HepG2 (cell line): ENCODE measurements around the gene RABGAP1L. TPM values are rescaled to one million over a fixed set of nuclear protein-coding genes. Genes with fewer than 3 reads are reported as not detected.

ENCODE experiments used
- ATAC-seq: fragments of 200-7000 bp; cut with Tn5 transposase; 3 replicates; pipeline ENCODE4 v1.9.1; 2020; ENCODE audit warnings: mild to moderate bottlenecking, moderate library complexity
- BruUV-seq: library from RNA; stranded (reverse); fragments of 400-500 nt; replicated peaks from 2 replicates; lab custom pipeline; 2021; lab: Mats Ljungman, UMichigan
- CTCF ChIA-PET: fragments of 300-600 bp; formaldehyde crosslinking; extraction: SDS; loops from one replicate; lab custom pipeline; 2021; ENCODE audit warnings: low total read pairs, inconsistent platforms, low intra/inter-chr PET ratio; lab: Yijun Ruan, JAX
- POLR2A ChIA-PET: fragments of 350-600 bp; sonication (Branson Sonifier 250); formaldehyde crosslinking; loops from one replicate; lab custom pipeline; 2020; ENCODE audit warnings: antibody characterized with exemption, inconsistent platforms; lab: Yijun Ruan, JAX
- DNase-seq: peaks from one replicate; pipeline ENCODE4 v3.0.0-alpha.2; 2015; ENCODE audit warnings: low spot score
- FAIRE-seq: peaks from 3 replicates; lab custom pipeline; 2011; peaks lifted over from hg19 to GRCh38; lab: Jason Lieb, UNC
- H2AFZ ChIP-seq: one replicate; pipeline ENCODE4 v1.6.1; 2011; ENCODE audit warnings: low read length, inconsistent platforms
- H3K27ac ChIP-seq: fragments of 300-600 bp; 3 replicates; pipeline ENCODE4 v1.8.0; 2011; ENCODE audit warnings: mixed run types, mild to moderate bottlenecking, mixed read lengths, low read length, inconsistent platforms; ENCODE audit not compliant: insufficient read depth; ENCODE audit errors: extremely low read length
- H3K27me3 ChIP-seq, 2 experiments: fragments of 200-600 bp in 1 of 2; 2 replicates in 1 of 2; 3 replicates in 1 of 2; pipeline versions ENCODE4 v1.6.0 to v1.8.0; 2011; ENCODE audit warnings: low read length in 2 of 2, mild to moderate bottlenecking in 2 of 2, moderate library complexity in 2 of 2, inconsistent platforms in 1 of 2; ENCODE audit not compliant: insufficient read depth in 2 of 2, control insufficient read depth in 1 of 2
- H3K36me3 ChIP-seq, 2 experiments: fragments of 200-600 bp in 1 of 2; replicated peaks in 1 of 2; 2 replicates in 1 of 2; 3 replicates in 1 of 2; pipeline versions ENCODE4 v1.5.1 to v1.8.0; 2011; ENCODE audit warnings: low read length in 2 of 2, inconsistent platforms in 1 of 2; ENCODE audit not compliant: insufficient read depth in 2 of 2, control insufficient read depth in 1 of 2
- H3K4me1 ChIP-seq: 2 replicates; pipeline ENCODE4 v1.5.1; 2012; ENCODE audit warnings: low read length, inconsistent platforms; ENCODE audit not compliant: insufficient read depth
- H3K4me2 ChIP-seq: 2 replicates; pipeline ENCODE4 v1.6.0; 2011; ENCODE audit warnings: low read depth, low read length, inconsistent platforms
- H3K4me3 ChIP-seq, 3 experiments: fragments of 200-600 bp in 1 of 3; sonication (generic), shearing (Covaris generic) in 1 of 3; replicated peaks in 1 of 3; 2 replicates each; pipeline ENCODE4 v1.5.1; 2011 to 2016; ENCODE audit warnings: low read length in 3 of 3, inconsistent platforms in 2 of 3, low read depth in 2 of 3, mild to moderate bottlenecking in 2 of 3, control low read depth in 1 of 3, mixed read lengths in 1 of 3; ENCODE audit not compliant: insufficient read depth in 1 of 3
- H3K79me2 ChIP-seq: one replicate; pipeline ENCODE4 v1.6.1; 2011; ENCODE audit warnings: low read length, inconsistent platforms; ENCODE audit not compliant: insufficient read depth
- H3K9ac ChIP-seq: 2 replicates; pipeline ENCODE4 v1.6.0; 2011; ENCODE audit warnings: mild to moderate bottlenecking, low read depth, low read length, inconsistent platforms; ENCODE audit not compliant: insufficient read depth
- H3K9me3 ChIP-seq: 2 replicates; pipeline ENCODE4 v1.5.1; 2012; ENCODE audit warnings: mild to moderate bottlenecking, low read length
- H4K20me1 ChIP-seq: 2 replicates; pipeline ENCODE4 v1.6.0; 2011; ENCODE audit warnings: inconsistent platforms, mild to moderate bottlenecking, low read length, moderate library complexity; ENCODE audit not compliant: insufficient read depth
- ATRX ChIP-seq: sonication (generic); formaldehyde crosslinking; IDR thresholded peaks from 2 replicates; pipeline ENCODE4 v1.4.0; 2020; ENCODE audit warnings: missing genetic modification reagents, borderline replicate concordance
- IRF9 ChIP-seq: sonication (generic); formaldehyde crosslinking; IDR thresholded peaks from 2 replicates; pipeline ENCODE4 v1.8.0; 2022; ENCODE audit warnings: missing genetic modification reagents, mild to moderate bottlenecking, borderline replicate concordance
- MYPOP ChIP-seq: sonication (generic); formaldehyde crosslinking; IDR thresholded peaks from 2 replicates; pipeline ENCODE4 v1.8.1; 2023; ENCODE audit warnings: mild to moderate bottlenecking, moderate library complexity, missing genetic modification reagents
- NCOA5 ChIP-seq: sonication (generic); formaldehyde crosslinking; IDR thresholded peaks from 2 replicates; pipeline ENCODE4 v1.4.0; 2020; ENCODE audit warnings: missing genetic modification reagents
- PRDM15 ChIP-seq: sonication (generic); formaldehyde crosslinking; IDR thresholded peaks from 2 replicates; pipeline ENCODE4 v1.4.0; 2020; ENCODE audit warnings: missing genetic modification reagents
- SCMH1 ChIP-seq: sonication (generic); formaldehyde crosslinking; IDR thresholded peaks from 2 replicates; pipeline ENCODE4 v1.9.0; 2021; ENCODE audit warnings: missing genetic modification reagents, mild to moderate bottlenecking, borderline replicate concordance
- SOX13 ChIP-seq, 3 experiments: fragments of 450-650 bp in 1 of 3; sonication (generic) in 1 of 3; formaldehyde crosslinking in 1 of 3; IDR thresholded peaks in 2 of 3; conservative IDR thresholded peaks in 1 of 3; 2 replicates each; pipeline versions ENCODE4 v1.5.0 to v1.6.1; 2016 to 2020; ENCODE audit warnings: antibody characterized with exemption in 1 of 3, mild to moderate bottlenecking in 1 of 3, missing compliant biosample characterization in 1 of 3, missing genetic modification reagents in 1 of 3, moderate library complexity in 1 of 3
- ZNF740 ChIP-seq: sonication (generic); formaldehyde crosslinking; IDR thresholded peaks from 2 replicates; pipeline ENCODE4 v1.4.0; 2020; ENCODE audit warnings: missing genetic modification reagents
- ZNF773 ChIP-seq: sonication (generic); formaldehyde crosslinking; IDR thresholded peaks from 2 replicates; pipeline ENCODE4 v1.4.0; 2020; ENCODE audit warnings: missing genetic modification reagents, borderline replicate concordance
- WGBS: methylation state at CpG from one replicate; pipeline ENCODE4 v1.1.6; 2017; ENCODE audit warnings: low lambda C conversion rate; 5-methylcytosine and 5-hydroxymethylcytosine counted together
- in situ Hi-C: cut with HindIII; loops from 2 replicates; pipeline ENCODE4 v1.10.0; 2017; ENCODE audit warnings: low pct_unique_long_range_greater_than_20kb; ENCODE audit not compliant: extremely low pct_ligation_motif_present
- intact Hi-C: fragments of 100-400 bp; cut with micrococcal nuclease; formaldehyde crosslinking; loops from one replicate; pipeline ENCODE4 v1.10.0; 2022; ENCODE audit not compliant: unreplicated experiment
- polyA plus RNA-seq, 8 experiments: library from polyadenylated mRNA; depleted of rRNA in 3 of 8; stranded (reverse) in 7 of 8; unstranded in 1 of 8; fragments of >200 nt; fragmentation: Illumina TruSeq in 4 of 8; extraction: Trizol in 4 of 8; gene quantifications; 2 replicates each; pipeline versions ENCODE4 v1.2.1 to v1.2.3, GENCODE V29; 2011 to 2016; ENCODE audit warnings: low read depth in 4 of 8, missing spikeins in 1 of 8, mixed read lengths in 1 of 8; ENCODE audit not compliant: insufficient read depth in 1 of 8
- total RNA-seq, 5 experiments: library from RNA; depleted of rRNA; stranded (reverse); fragments of >200 nt; fragmentation: Illumina TruSeq; extraction: Trizol; gene quantifications; 2 replicates each; pipeline ENCODE4 v1.2.3, GENCODE V29; 2016; ENCODE audit warnings: low read depth in 1 of 5

RABGAP1L gene
- total and polyA plus RNA-seq, 2 of the 13 experiments (the other 11 are each of a cell fraction or from before 2014, with no cell fraction given), result 7.9 to 22.6 TPM

- TF ChIP-seq PRDM15 (CRISPR knock-in tag), result no peak
- no peak for TF ChIP-seq ZNF773 (CRISPR knock-in tag)
- no peak for TF ChIP-seq ATRX (CRISPR knock-in tag)
- TF ChIP-seq IRF9 (CRISPR knock-in tag), result no peak
- no peak for TF ChIP-seq SCMH1 (CRISPR knock-in tag)
These were observed 200.1 kb downstream of the RABGAP1L start (continued) for GRCh38 chr1:174359454-174359805.

- Histone ChIP-seq H3K4me1 (no peaks in the 10 kb centered on the region), H3K79me2 (no peaks in the 10 kb centered on the region), H3K27me3 (no peaks in the 10 kb centered on the region), H3K36me3 (no peaks in the 10 kb centered on the region), H4K20me1 (no peaks in the 10 kb centered on the region), H3K9me3 (no peaks in the 10 kb centered on the region), H3K27ac (no peak overlapping the region), H3K4me2 (no peak overlapping the region), H3K9ac (no peak overlapping the region), H2AFZ (no peak overlapping the region), H3K4me3 (no peak overlapping the region)
- ChIA-PET CTCF (no interaction called here), POLR2A (no interaction called here)
- ATAC-seq (no peak), DNase-seq (no peak), FAIRE-seq (no peak)
- intact Hi-C loops, result no loop called here
- in situ Hi-C loops, result no loop called here
- WGBS, result 84% methylated on average over 5 of the region's 8 CpGs
- TF ChIP-seq MYPOP, result no peak
- TF ChIP-seq SOX13 (IDR thresholded peaks at IDR 0.05), result no peak
- TF ChIP-seq SOX13 (CRISPR knock-in tag; conservative IDR thresholded peaks at IDR 0.05 in 1 of 2, IDR thresholded peaks at IDR 0.05 in 1 of 2), result no peak
- TF ChIP-seq ZNF740 (CRISPR knock-in tag), result no peak
- TF ChIP-seq NCOA5 (CRISPR knock-in tag), result no peak
- no TSS peak for BruUV-seq
These were observed 205.8 kb downstream of the RABGAP1L start for GRCh38 chr1:174364996-174365736.
